IMR-90 (cell line): ENCODE results near the gene SIAH1. TPM values are rescaled to one million over a fixed set of nuclear protein-coding genes. Genes with fewer than 3 reads are reported as not detected.

Experiments
- ATAC-seq: fragments of 200-7000 bp; cut with Tn5 transposase; 2 replicates; pipeline ENCODE4 v1.9.1; 2020; ENCODE audit warnings: low read depth, mild to moderate bottlenecking, moderate library complexity
- BruUV-seq: library from RNA; stranded (reverse); fragments of 400-500 nt; replicated peaks from 2 replicates; lab custom pipeline; 2021; lab: Mats Ljungman, UMichigan
- CTCF ChIA-PET: fragments of 300-600 bp; formaldehyde crosslinking; extraction: SDS; loops from one replicate; lab custom pipeline; 2021; ENCODE audit warnings: antibody characterized with exemption; lab: Yijun Ruan, JAX
- POLR2A ChIA-PET: fragments of 300-600 bp; sonication (Branson Sonifier 250); formaldehyde crosslinking; loops from one replicate; lab custom pipeline; 2022; ENCODE audit warnings: antibody characterized with exemption; ENCODE audit not compliant: unreplicated experiment; lab: Charles Lee
- DNase-seq: peaks from one replicate; pipeline ENCODE4 v3.0.0; 2013
- H2AFZ ChIP-seq: replicated peaks from 2 replicates; pipeline ENCODE3; 2013; ENCODE audit warnings: low read length, mild to moderate bottlenecking; ENCODE audit not compliant: poor library complexity
- H2AK5ac ChIP-seq: 2 replicates; pipeline ENCODE4 v1.6.1; 2013; ENCODE audit warnings: low read depth, low read length, inconsistent platforms
- H2AK9ac ChIP-seq: replicated peaks from 2 replicates; pipeline ENCODE3; 2013; ENCODE audit warnings: mild to moderate bottlenecking, low read depth, low read length, moderate library complexity; ENCODE audit not compliant: poor library complexity
- H2BK120ac ChIP-seq: 2 replicates; pipeline ENCODE4 v1.6.1; 2013; ENCODE audit warnings: low read depth, low read length, inconsistent platforms
- H2BK15ac ChIP-seq: 3 replicates; pipeline ENCODE4 v1.6.1; 2013; ENCODE audit warnings: low read depth, low read length, inconsistent platforms
- H2BK20ac ChIP-seq: 2 replicates; pipeline ENCODE4 v1.6.1; 2013; ENCODE audit warnings: low read depth, mild to moderate bottlenecking, inconsistent platforms, low read length, moderate library complexity
- H2BK5ac ChIP-seq: 2 replicates; pipeline ENCODE4 v1.6.1; 2013; ENCODE audit warnings: mild to moderate bottlenecking, low read depth, low read length, inconsistent platforms; ENCODE audit not compliant: poor library complexity, severe bottlenecking
- H3K14ac ChIP-seq: replicated peaks from 2 replicates; pipeline ENCODE4 v1.6.1; 2013; ENCODE audit warnings: low read depth, low read length, inconsistent platforms
- H3K18ac ChIP-seq: 2 replicates; pipeline ENCODE4 v1.6.1; 2013; ENCODE audit warnings: low read depth, low read length, control low read depth
- H3K23ac ChIP-seq: 2 replicates; pipeline ENCODE4 v1.6.1; 2013; ENCODE audit warnings: low read depth, low read length, inconsistent platforms
- H3K27ac ChIP-seq: 2 replicates; pipeline ENCODE4 v1.5.1; 2013; ENCODE audit warnings: mild to moderate bottlenecking, control low read depth, low read length; ENCODE audit not compliant: insufficient read depth
- H3K27me3 ChIP-seq: 2 replicates; pipeline ENCODE4 v1.6.1; 2013; ENCODE audit warnings: low read length; ENCODE audit not compliant: control insufficient read depth, insufficient read depth
- H3K36me3 ChIP-seq: 2 replicates; pipeline ENCODE4 v1.6.1; 2013; ENCODE audit warnings: low read length, mixed read lengths; ENCODE audit not compliant: control insufficient read depth, insufficient read depth
- H3K4ac ChIP-seq: 2 replicates; pipeline ENCODE4 v1.6.1; 2013; ENCODE audit warnings: low read depth, low read length, inconsistent platforms
- H3K4me1 ChIP-seq: 2 replicates; pipeline ENCODE4 v1.6.1; 2013; ENCODE audit warnings: low read length, mixed read lengths; ENCODE audit not compliant: control insufficient read depth, insufficient read depth
- H3K4me2 ChIP-seq: 2 replicates; pipeline ENCODE4 v1.6.1; 2013; ENCODE audit warnings: low read depth, mild to moderate bottlenecking, control low read depth, low read length, moderate library complexity
- H3K4me3 ChIP-seq: 2 replicates; pipeline ENCODE4 v1.5.1; 2013; ENCODE audit warnings: low read depth, mild to moderate bottlenecking, control low read depth, low read length, moderate library complexity; ENCODE audit not compliant: insufficient read depth
- H3K56ac ChIP-seq: 2 replicates; pipeline ENCODE4 v1.6.1; 2013; ENCODE audit warnings: low read length, inconsistent platforms; ENCODE audit not compliant: insufficient read depth; ENCODE audit errors: extremely low read depth
- H3K79me1 ChIP-seq, 2 experiments: 2 replicates each; pipeline ENCODE4 v1.6.1; 2013; ENCODE audit warnings: low read length in 2 of 2, inconsistent platforms in 1 of 2, low read depth in 1 of 2
- H3K9ac ChIP-seq: 2 replicates; pipeline ENCODE4 v1.6.1; 2013; ENCODE audit warnings: low read depth, low read length, control low read depth
- H3K9me1 ChIP-seq: 2 replicates; pipeline ENCODE4 v1.6.1; 2013; ENCODE audit warnings: low read length, inconsistent platforms; ENCODE audit not compliant: insufficient read depth
- H3K9me3 ChIP-seq: 2 replicates; pipeline ENCODE4 v1.6.1; 2013; ENCODE audit warnings: low read length; ENCODE audit not compliant: control insufficient read depth, insufficient read depth
- H4K20me1 ChIP-seq: 2 replicates; pipeline ENCODE4 v1.6.1; 2013; ENCODE audit warnings: low read length, inconsistent platforms; ENCODE audit not compliant: insufficient read depth
- H4K5ac ChIP-seq: 2 replicates; pipeline ENCODE4 v1.6.1; 2013; ENCODE audit warnings: mild to moderate bottlenecking, low read depth, low read length, control low read depth
- H4K8ac ChIP-seq, 2 experiments: 2 replicates each; pipeline ENCODE4 v1.6.1; 2013; ENCODE audit warnings: low read depth in 2 of 2, low read length in 2 of 2, control low read depth in 1 of 2, inconsistent platforms in 1 of 2
- H4K91ac ChIP-seq: 2 replicates; pipeline ENCODE4 v1.6.1; 2013; ENCODE audit warnings: low read depth, low read length, inconsistent platforms; ENCODE audit not compliant: insufficient read depth
- BHLHE40 ChIP-seq: fragments of 150-350 bp; IDR thresholded peaks from 2 replicates; pipeline ENCODE4 v1.6.1; 2016; ENCODE audit warnings: mild to moderate bottlenecking, low read depth, low read length
- CEBPB ChIP-seq: IDR thresholded peaks from 2 replicates; pipeline ENCODE4 v1.6.1; 2012; ENCODE audit warnings: low read depth, low read length, improper control_type of control experiment
- CHD1 ChIP-seq: IDR thresholded peaks from 2 replicates; pipeline ENCODE4 v1.6.1; 2012; ENCODE audit warnings: low read depth, low read length, improper control_type of control experiment
- CTCF ChIP-seq: conservative IDR thresholded peaks from 2 replicates; pipeline ENCODE4 v1.5.1; 2012; ENCODE audit warnings: mild to moderate bottlenecking, low read depth, low read length, improper control_type of control experiment
- ELK1 ChIP-seq: fragments of 150-350 bp; IDR thresholded peaks from 2 replicates; pipeline ENCODE4 v1.6.1; 2016; ENCODE audit warnings: low read depth, mild to moderate bottlenecking, low read length, moderate library complexity, borderline replicate concordance
- FOS ChIP-seq: fragments of 150-350 bp; IDR thresholded peaks from 2 replicates; pipeline ENCODE4 v1.6.1; 2016; ENCODE audit warnings: low read depth, low read length
- MAFK ChIP-seq: IDR thresholded peaks from 2 replicates; pipeline ENCODE4 v1.6.1; 2012; ENCODE audit warnings: low read depth, low read length, improper control_type of control experiment
- MAZ ChIP-seq: IDR thresholded peaks from 2 replicates; pipeline ENCODE4 v1.6.1; 2012; ENCODE audit warnings: low read depth, mild to moderate bottlenecking, low read length, improper control_type of control experiment, moderate library complexity, borderline replicate concordance
- MXI1 ChIP-seq: IDR thresholded peaks from 2 replicates; pipeline ENCODE4 v1.6.1; 2012; ENCODE audit warnings: low read depth, mild to moderate bottlenecking, low read length, moderate library complexity, borderline replicate concordance
- NFE2L2 ChIP-seq: fragments of 150-350 bp; IDR thresholded peaks from 2 replicates; pipeline ENCODE4 v1.6.1; 2016; ENCODE audit warnings: low read depth, mild to moderate bottlenecking, low read length
- POLR2A ChIP-seq: IDR thresholded peaks from 2 replicates; pipeline ENCODE4 v1.6.1; 2012; ENCODE audit warnings: mild to moderate bottlenecking, low read depth, low read length
- RAD21 ChIP-seq: IDR thresholded peaks from 2 replicates; pipeline ENCODE4 v1.6.1; 2012; ENCODE audit warnings: low read length, improper control_type of control experiment
- RCOR1 ChIP-seq: IDR thresholded peaks from 2 replicates; pipeline ENCODE4 v1.6.1; 2012; ENCODE audit warnings: mild to moderate bottlenecking, low read length, improper control_type of control experiment; ENCODE audit not compliant: insufficient replicate concordance
- RFX5 ChIP-seq: IDR thresholded peaks from 2 replicates; pipeline ENCODE4 v1.8.0; 2012; ENCODE audit warnings: low read depth, mild to moderate bottlenecking, low read length, moderate library complexity
- SMC3 ChIP-seq: fragments of 150-350 bp; IDR thresholded peaks from 2 replicates; pipeline ENCODE4 v1.6.1; 2016; ENCODE audit warnings: low read depth, mild to moderate bottlenecking, antibody characterized with exemption, low read length, moderate library complexity
- USF2 ChIP-seq: fragments of 150-350 bp; IDR thresholded peaks from 2 replicates; pipeline ENCODE4 v1.6.1; 2017; ENCODE audit warnings: mild to moderate bottlenecking, antibody characterized with exemption, low read length, low read depth
- WGBS, 2 experiments: methylation state at CpG; one replicate each; pipeline versions ENCODE4 v1.1.5 to v1.1.7; 2013; ENCODE audit warnings: missing lambda C conversion rate in 2 of 2; ENCODE audit not compliant: insufficient read length in 1 of 2; ENCODE audit errors: extremely low coverage in 2 of 2; 5-methylcytosine and 5-hydroxymethylcytosine counted together
- dilution Hi-C: fragments of 300-500 bp; cut with HindIII; formaldehyde crosslinking; loops from one replicate; pipeline ENCODE4 v1.14.3; 2018; ENCODE audit warnings: low sequenced_read_pairs; ENCODE audit not compliant: unreplicated experiment
- in situ Hi-C: fragments of 300-500 bp; cut with MboI; formaldehyde crosslinking; loops from 3 replicates; pipeline ENCODE4 v1.14.3; 2019; ENCODE audit warnings: low sequenced_read_pairs, inconsistent platforms, mixed read lengths
- intact Hi-C: fragments of 100-400 bp; cut with micrococcal nuclease; formaldehyde crosslinking; loops from 2 replicates; pipeline ENCODE4 v1.10.0; 2022
- polyA plus RNA-seq, 3 experiments: library from polyadenylated mRNA; depleted of rRNA; stranded (reverse); fragments of >200 nt; gene quantifications; 2 replicates each; pipeline ENCODE4 v1.2.3, GENCODE V29; 2012; ENCODE audit warnings: low replicate concordance in 1 of 3
- total RNA-seq: library from RNA; depleted of rRNA; stranded (reverse); fragments of >200 nt; gene quantifications from 2 replicates; pipeline ENCODE4 v1.2.3, GENCODE V29; 2012

Gene SIAH1
- total and polyA plus RNA-seq, 2 of the 4 experiments (the other 2 are of a cell fraction), result 10.3 to 17.7 TPM

- ChIA-PET CTCF (interaction anchor here (1.3 kb wide), 2 partner anchors 77 to 273 kb away, joined by 3 read pairs; no protein-coding TSS in a partner anchor), POLR2A (no interaction called here)
- intact Hi-C loops, result no loop called here
- H2AK9ac ChIP-seq, result no peak overlapping the region
- H2AFZ ChIP-seq, result no peak overlapping the region
- no peak overlapping the region for H3K56ac ChIP-seq
- H4K20me1 ChIP-seq, result peaks cover 3% of the 10 kb centered on the region; the same call in 1 of the 2 replicates
- H3K18ac ChIP-seq, result no peak overlapping the region
- peaks cover 5% of the 10 kb centered on the region for H3K9me1 ChIP-seq
- H3K9me3 ChIP-seq, result no peaks in the 10 kb centered on the region
- H2BK5ac ChIP-seq, result no peak overlapping the region
- BruUV-seq, result no TSS peak
- H3K14ac ChIP-seq, result no peak overlapping the region
- no CpG with 5 or more reads among the region's 3 CpGs for WGBS, 2 experiments
- no peak overlapping the region for H3K4ac ChIP-seq
- H3K9ac ChIP-seq, result no peak overlapping the region
- H3K4me3 ChIP-seq, result no peak overlapping the region
- no peaks in the 10 kb centered on the region for H3K4me1 ChIP-seq
- in situ Hi-C loops, result loop anchor here (5.0 kb wide), 1 partner anchor 277 kb away; no protein-coding TSS in a partner anchor
- H3K27ac ChIP-seq, result no peak overlapping the region
- ATAC-seq, result no peak
- H3K79me1 ChIP-seq, result peaks cover 32 to 46% of the 10 kb centered on the region in 2 experiments
- H3K4me2 ChIP-seq, result no peak overlapping the region
- DNase-seq, result no peak
- H3K36me3 ChIP-seq, result peaks cover 36% of the 10 kb centered on the region
- H2AK5ac ChIP-seq, result no peak overlapping the region
- H2BK120ac ChIP-seq, result no peak overlapping the region
- no peak overlapping the region for H4K8ac ChIP-seq
- TF ChIP-seq USF2 (no peak), CTCF (no peak), RCOR1 (no peak), MAFK (no peak), MAZ (no peak), RFX5 (no peak), SMC3 (no peak), MXI1 (no peak), CEBPB (no peak), CHD1 (no peak), RAD21 (no peak), BHLHE40 (no peak), FOS (no peak), POLR2A (no peak), NFE2L2 (no peak), ELK1 (no peak)
- no peak overlapping the region for H4K5ac ChIP-seq
- H4K91ac ChIP-seq, result no peak overlapping the region
- dilution Hi-C loops, result no loop called here
- no peaks in the 10 kb centered on the region for H3K27me3 ChIP-seq
- H2BK15ac ChIP-seq, result no peak overlapping the region
- no peak overlapping the region for H2BK20ac ChIP-seq
- H3K23ac ChIP-seq, result no peak overlapping the region
Measured at GRCh38 chr16:48350736-48351135, 34.5 kb downstream of the SIAH1 start.
